K562 (cell line): ENCODE data around the gene GPSM3. TPM values are rescaled to one million over a fixed set of nuclear protein-coding genes. Genes with fewer than 3 reads are reported as not detected.

Experiments used
- ATAC-seq: fragments of 200-7000 bp; cut with Tn5 transposase; 3 replicates; pipeline ENCODE4 v1.9.1; 2020; ENCODE audit warnings: moderate library complexity
- BruUV-seq: library from RNA; stranded (reverse); fragments of 400-500 nt; replicated peaks from 2 replicates; lab custom pipeline; 2021; lab: Mats Ljungman, UMichigan
- CTCF ChIA-PET: fragments of 300-600 bp; formaldehyde crosslinking; extraction: SDS; loops from one replicate; lab custom pipeline; 2021; ENCODE audit warnings: low intra/inter-chr PET ratio; lab: Yijun Ruan, JAX
- POLR2A ChIA-PET: fragments of 300-600, 350-650 bp; sonication (Branson Sonifier 250); formaldehyde crosslinking; extraction: SDS; loops from one replicate; lab custom pipeline; 2021; ENCODE audit warnings: antibody characterized with exemption, inconsistent platforms; lab: Yijun Ruan, JAX
- DNase-seq, 4 experiments: peaks; one replicate each; pipeline versions ENCODE4 v3.0.0 to v3.0.0-alpha.2; 2011 to 2018; ENCODE audit warnings: low spot score in 3 of 4, mixed read lengths in 3 of 4; ENCODE audit errors: extremely low read depth in 1 of 4
- FAIRE-seq: peaks from 2 replicates; lab custom pipeline; 2011; peaks lifted over from hg19 to GRCh38; lab: Jason Lieb, UNC
- H2AFZ ChIP-seq: 2 replicates; pipeline ENCODE4 v1.6.0; 2011; ENCODE audit warnings: low read depth, low read length, control low read depth, inconsistent platforms
- H3K27ac ChIP-seq: fragments of 200-600 bp; 3 replicates; pipeline ENCODE4 v1.8.0; 2011; ENCODE audit warnings: low read depth, mild to moderate bottlenecking, control low read depth, inconsistent platforms, low read length, moderate library complexity, mixed read lengths; ENCODE audit errors: extremely low read depth
- H3K27me3 ChIP-seq, 2 experiments: fragments of 300-600 bp in 1 of 2; 2 replicates in 1 of 2; 3 replicates in 1 of 2; pipeline versions ENCODE4 v1.6.0 to v1.8.0; 2011; ENCODE audit warnings: inconsistent platforms in 2 of 2, low read length in 2 of 2, mild to moderate bottlenecking in 1 of 2, mixed read lengths in 1 of 2, moderate library complexity in 1 of 2; ENCODE audit not compliant: control insufficient read depth in 2 of 2, insufficient read depth in 2 of 2
- H3K36me3 ChIP-seq: fragments of 300-600 bp; 3 replicates; pipeline ENCODE4 v1.8.0; 2011; ENCODE audit warnings: mild to moderate bottlenecking, low read length, inconsistent platforms; ENCODE audit not compliant: control insufficient read depth, insufficient read depth
- H3K4me1 ChIP-seq, 2 experiments: fragments of 200-600 bp in 1 of 2; replicated peaks in 1 of 2; 2 replicates in 1 of 2; 3 replicates in 1 of 2; pipeline versions ENCODE4 v1.5.1 to v1.8.0; 2011; ENCODE audit warnings: inconsistent platforms in 2 of 2, low read length in 2 of 2, mild to moderate bottlenecking in 1 of 2, mixed read lengths in 1 of 2, moderate library complexity in 1 of 2; ENCODE audit not compliant: control insufficient read depth in 2 of 2, insufficient read depth in 2 of 2
- H3K4me2 ChIP-seq: 2 replicates; pipeline ENCODE4 v1.6.1; 2011; ENCODE audit warnings: low read length, control low read depth, inconsistent platforms, mixed read lengths; ENCODE audit not compliant: insufficient read depth
- H3K4me3 ChIP-seq: fragments of 200-600 bp; sonication (generic), shearing (Covaris generic); 2 replicates; pipeline ENCODE4 v1.5.1; 2016; ENCODE audit warnings: control low read depth, inconsistent platforms
- H3K79me2 ChIP-seq: fragments of 200-600 bp; 3 replicates; pipeline ENCODE4 v1.8.0; 2011; ENCODE audit warnings: low read length, inconsistent platforms; ENCODE audit not compliant: control insufficient read depth, insufficient read depth
- H3K9ac ChIP-seq, 2 experiments: 2 replicates each; pipeline versions ENCODE4 v1.6.0 to v1.6.1; 2011; ENCODE audit warnings: low read depth in 2 of 2, low read length in 2 of 2, control low read depth in 1 of 2, inconsistent platforms in 1 of 2, mild to moderate bottlenecking in 1 of 2, mixed read lengths in 1 of 2; ENCODE audit not compliant: insufficient read depth in 1 of 2
- H3K9me1 ChIP-seq: one replicate; pipeline ENCODE4 v1.6.0; 2011; ENCODE audit warnings: inconsistent platforms, mild to moderate bottlenecking, low read length, moderate library complexity; ENCODE audit not compliant: control insufficient read depth, insufficient read depth
- H3K9me3 ChIP-seq: replicated peaks from 2 replicates; pipeline ENCODE4 v1.5.1; 2011; ENCODE audit warnings: low read depth, low read length, inconsistent platforms; ENCODE audit not compliant: control insufficient read depth, insufficient read depth
- H4K20me1 ChIP-seq: replicated peaks from 2 replicates; pipeline ENCODE4 v1.6.1; 2011; ENCODE audit warnings: low read length, inconsistent platforms, mixed read lengths; ENCODE audit not compliant: control insufficient read depth, insufficient read depth
- ATF1 ChIP-seq, 2 experiments: fragments of 450-650 bp in 1 of 2; IDR thresholded peaks; 2 replicates each; pipeline ENCODE4 v1.6.1; 2016; ENCODE audit warnings: missing compliant biosample characterization in 1 of 2, missing genetic modification characterization in 1 of 2
- ATF3 ChIP-seq, 2 experiments: fragments of 450-650 bp in 1 of 2; sonication (generic) in 1 of 2; formaldehyde crosslinking in 1 of 2; IDR thresholded peaks in 1 of 2; conservative IDR thresholded peaks in 1 of 2; 2 replicates each; pipeline versions ENCODE4 v1.6.1 to v1.8.1; 2016 to 2023; ENCODE audit warnings: mild to moderate bottlenecking in 2 of 2, moderate library complexity in 2 of 2, inconsistent platforms in 1 of 2, missing genetic modification reagents in 1 of 2
- BMI1 ChIP-seq: fragments of 150-350 bp; IDR thresholded peaks from 2 replicates; pipeline ENCODE4 v1.6.1; 2014; ENCODE audit warnings: low read length
- CREB1 ChIP-seq, 2 experiments: sonication (generic) in 1 of 2; formaldehyde crosslinking in 1 of 2; IDR thresholded peaks; 2 replicates each; pipeline versions ENCODE4 v1.6.1 to v1.8.0; 2012 to 2022; ENCODE audit warnings: inconsistent platforms in 1 of 2, mild to moderate bottlenecking in 1 of 2, missing genetic modification reagents in 1 of 2, moderate library complexity in 1 of 2
- EHMT2 ChIP-seq: fragments of 450-650 bp; IDR thresholded peaks from 2 replicates; pipeline ENCODE4 v1.6.1; 2018; ENCODE audit warnings: antibody characterized with exemption
- JUN ChIP-seq, 2 experiments: sonication (generic) in 1 of 2; formaldehyde crosslinking in 1 of 2; IDR thresholded peaks; 2 replicates each; pipeline versions ENCODE4 v1.6.1 to v1.8.0; 2012 to 2022; ENCODE audit warnings: borderline replicate concordance in 2 of 2, mild to moderate bottlenecking in 2 of 2, improper control_type of control experiment in 1 of 2, low read depth in 1 of 2, low read length in 1 of 2, missing genetic modification reagents in 1 of 2
- KLF1 ChIP-seq: fragments of 450-650 bp; IDR thresholded peaks from 2 replicates; pipeline ENCODE4 v1.6.1; 2016; ENCODE audit warnings: missing genetic modification characterization, missing compliant biosample characterization
- MAFF ChIP-seq: IDR thresholded peaks from 2 replicates; pipeline ENCODE4 v1.6.1; 2012; ENCODE audit warnings: low read length, improper control_type of control experiment
- MAZ ChIP-seq, 2 experiments: fragments of 450-650 bp in 1 of 2; sonication (generic) in 1 of 2; formaldehyde crosslinking; IDR thresholded peaks in 1 of 2; conservative IDR thresholded peaks in 1 of 2; 2 replicates each; pipeline versions ENCODE4 v1.4.0 to v1.5.0; 2020; ENCODE audit warnings: mild to moderate bottlenecking in 1 of 2, missing genetic modification reagents in 1 of 2
- MCM3 ChIP-seq: fragments of 450-650 bp; IDR thresholded peaks from 2 replicates; pipeline ENCODE4 v1.6.1; 2016
- MLX ChIP-seq, 2 experiments: fragments of 450-650 bp in 1 of 2; sonication (generic) in 1 of 2; formaldehyde crosslinking; conservative IDR thresholded peaks; 2 replicates each; pipeline versions ENCODE4 v1.4.0 to v1.8.1; 2020 to 2022; ENCODE audit warnings: mild to moderate bottlenecking in 1 of 2, missing genetic modification reagents in 1 of 2
- NR2C2 ChIP-seq, 2 experiments: fragments of 200-800 bp in 1 of 2; sonication (Bioruptor generic) in 1 of 2; sonication (generic) in 1 of 2; formaldehyde crosslinking in 1 of 2; IDR thresholded peaks; 2 replicates each; pipeline versions ENCODE4 v1.6.1 to v1.8.0; 2016 to 2022; ENCODE audit warnings: mild to moderate bottlenecking in 1 of 2, missing compliant biosample characterization in 1 of 2, missing genetic modification characterization in 1 of 2, missing genetic modification reagents in 1 of 2
- PURB ChIP-seq: sonication (generic); formaldehyde crosslinking; IDR thresholded peaks from 2 replicates; pipeline ENCODE4 v1.9.0; 2021; ENCODE audit warnings: low read depth, mild to moderate bottlenecking, missing genetic modification reagents
- SP1 ChIP-seq: sonication (generic); formaldehyde crosslinking; IDR thresholded peaks from 2 replicates; pipeline ENCODE4 v1.8.1; 2022; ENCODE audit warnings: mild to moderate bottlenecking, missing genetic modification reagents
- STAG1 ChIP-seq: sonication (generic); formaldehyde crosslinking; IDR thresholded peaks from 2 replicates; pipeline ENCODE4 v1.5.0; 2020; ENCODE audit warnings: missing genetic modification reagents, borderline replicate concordance
- TBP ChIP-seq: optimal IDR thresholded peaks from 2 replicates; pipeline ENCODE3; 2011; ENCODE audit warnings: low read depth, low read length, improper control_type of control experiment
- ZBED1 ChIP-seq: IDR thresholded peaks from 2 replicates; pipeline ENCODE4 v1.6.1; 2014
- ZNF184 ChIP-seq: sonication (generic); formaldehyde crosslinking; IDR thresholded peaks from 2 replicates; pipeline ENCODE4 v1.5.0; 2020; ENCODE audit warnings: missing genetic modification reagents
- WGBS: fragments of 100-300 bp; shearing (Covaris generic); methylation state at CpG from one replicate; pipeline ENCODE4 v1.1.6; 2016; ENCODE audit warnings: low coverage, mixed read lengths; ENCODE audit not compliant: insufficient coverage; ENCODE audit errors: missing lambda C conversion rate; 5-methylcytosine and 5-hydroxymethylcytosine counted together
- in situ Hi-C: fragments of 300-500 bp; cut with MboI; formaldehyde crosslinking; loops from 4 replicates; pipeline ENCODE4 v1.15.0; 2018; ENCODE audit warnings: inconsistent platforms, mixed read lengths
- intact Hi-C: fragments of 100-400 bp; cut with micrococcal nuclease; formaldehyde crosslinking; loops from 2 replicates; pipeline ENCODE4 v1.14.2; 2022
- polyA plus RNA-seq, 8 experiments: library from polyadenylated mRNA; depleted of rRNA in 4 of 8; stranded (reverse) in 5 of 8; unstranded in 3 of 8; fragments of >200 nt; fragmentation: Nextera tagmentation in 2 of 8; fragmentation: Illumina TruSeq in 1 of 8; extraction: Ambion mirVana in 2 of 8; extraction: Trizol in 1 of 8; gene quantifications; 2 replicates each; pipeline versions ENCODE4 v1.2.1 to v1.2.3, GENCODE V29; 2011 to 2014; ENCODE audit warnings: inconsistent platforms in 1 of 8, missing spikeins in 1 of 8
- total RNA-seq, 7 experiments: library from RNA; depleted of rRNA in 6 of 7; stranded (reverse); fragments of >200 nt in 6 of 7; fragmentation: Illumina TruSeq in 2 of 7; extraction: Trizol in 2 of 7; gene quantifications; 2 replicates each; pipeline versions ENCODE4 v1.2.1 to v1.2.3, GENCODE V29; 2011 to 2021; ENCODE audit warnings: low replicate concordance in 1 of 7

GPSM3 gene
- total and polyA plus RNA-seq, 9 of the 15 experiments (the other 6 are each of a cell fraction or from before 2014, with no cell fraction given) = 5.3 to 42.6 (median 24.4) TPM

GRCh38 chr6:32177788-32178546, 14.5 kb downstream of the GPSM3 start, which contains the start of gene RNF5:
Gene RNF5, plus strand, starts transcription at chr6:32178405. Its CDS starts 107 bp downstream, at chr6:32178512.
- in situ Hi-C loops = no loop called here
- Histone ChIP-seq H3K9me3 (no peaks in the 10 kb centered on the region), H3K36me3 (peaks cover 48% of the 10 kb centered on the region; the same call in 2 of the 3 replicates), H3K27ac (peak within 1 kb of the TSS; percentile 94), H3K9me1 (peaks cover 7% of the 10 kb centered on the region), H4K20me1 (no peaks in the 10 kb centered on the region), H3K79me2 (peaks cover 76% of the 10 kb centered on the region), H3K4me3 (peak within 1 kb of the TSS; percentile 88), H3K4me2 (peak within 1 kb of the TSS; percentile 100), H3K4me1 (peaks cover 40 to 65% of the 10 kb centered on the region in 2 experiments), H2AFZ (peak within 1 kb of the TSS; percentile 92), H3K9ac (peak within 1 kb of the TSS; percentile 86 to 91), H3K27me3 (no peaks in the 10 kb centered on the region)
- under 1% methylated on average over 33 of the region's 33 CpGs for WGBS
- ChIA-PET POLR2A (interaction anchor here (0.5 to 4.5 kb wide), 20 partner anchors 9 to 371 kb away, joined by 3 to 30 read pairs (median 4); partner anchors contain the start of genes ATF6B, EGFL8, LSM2 and PBX2), CTCF (no interaction called here)
- ATAC-seq = peak; percentile 85
- peak; percentile 100 for FAIRE-seq
- peak; percentile 95 to 100 (median 97) for DNase-seq
- BruUV-seq = no TSS peak
- intact Hi-C loops = loop anchor here (2.0 to 10.0 kb wide), 4 partner anchors 47 to 513 kb away; partner anchors contain the start of genes C6orf47, CSNK2B, FKBPL and GPANK1
- TF ChIP-seq EHMT2 (peak; percentile 84; the same call in 1 of the 2 replicates), KLF1 (tag) (no peak), MAZ (CRISPR knock-in tag; conservative IDR thresholded peaks at IDR 0.05 in 1 of 2, IDR thresholded peaks at IDR 0.05 in 1 of 2) (peak in 1 of 2 experiments; percentile 42; a peak in 2 of 4 replicates), JUN (IDR thresholded peaks at IDR 0.05; ENCODE audit: borderline replicate concordance, low read depth, low read length) (peak; percentile 32; the same call in 1 of the 2 replicates), JUN (CRISPR knock-in tag; IDR thresholded peaks at IDR 0.05; ENCODE audit: borderline replicate concordance) (no peak), ATF1 (CRISPR knock-in tag; IDR thresholded peaks at IDR 0.05) (no peak), ATF1 (tag; IDR thresholded peaks at IDR 0.05) (peak; percentile 94), STAG1 (CRISPR knock-in tag) (no peak), BMI1 (peak; percentile 90), SP1 (CRISPR knock-in tag) (peak; percentile 81), MCM3 (no peak), ZBED1 (no peak), MAFF (peak; percentile 96), ATF3 (IDR thresholded peaks at IDR 0.05) (no peak), ATF3 (CRISPR knock-in tag; conservative IDR thresholded peaks at IDR 0.05) (peak; percentile 75), PURB (CRISPR knock-in tag) (no peak), TBP (no peak), ZNF184 (CRISPR knock-in tag) (no peak), NR2C2 (CRISPR knock-in tag; IDR thresholded peaks at IDR 0.05) (no peak), NR2C2 (tag; IDR thresholded peaks at IDR 0.05) (peak; percentile 93), MLX (CRISPR knock-in tag; conservative IDR thresholded peaks at IDR 0.05) (no peak), CREB1 (IDR thresholded peaks at IDR 0.05) (peak; percentile 82), CREB1 (CRISPR knock-in tag; IDR thresholded peaks at IDR 0.05) (peak; percentile 49; the same call in 1 of the 2 replicates)
